Thyroid gland (tissue), 4 donors: ENCODE results near the gene CAMTA1.

Source experiments
- CTCF ChIP-seq, 6 experiments: fragments of 200-600 bp in 3 of 6; fragments of 450-650 bp in 3 of 6; sonication (generic) in 3 of 6; IDR thresholded peaks; one replicate each; pipeline ENCODE4 v1.5.1; 2016 to 2019; ENCODE audit warnings: antibody characterized with exemption in 6 of 6, mild to moderate bottlenecking in 2 of 6, inconsistent platforms in 1 of 6, moderate library complexity in 1 of 6
- POLR2A ChIP-seq, 2 donors: fragments of 450-650 bp; IDR thresholded peaks; one replicate each; pipeline ENCODE4 v1.6.1; 2017; ENCODE audit warnings: antibody characterized with exemption in 2 of 2, mild to moderate bottlenecking in 2 of 2, moderate library complexity in 1 of 2

- no peak for TF ChIP-seq CTCF (IDR thresholded peaks at IDR 0.05)
- no peak for TF ChIP-seq POLR2A (IDR thresholded peaks at IDR 0.05)
Observed at GRCh38 chr1:6913086-6913485, 127.8 kb downstream of the CAMTA1 start.
